Measurements from ENCODE around the gene BCLAF1.

GRCh38 chr6:136309171-136309570 is 19.5 kb upstream of the BCLAF1 start:
- TF ChIP-seq CTCF (IDR thresholded peaks at IDR 0.05) (no peak), ZFX (IDR thresholded peaks at IDR 0.05; ENCODE audit: borderline replicate concordance) (no peak)

All from 22Rv1 (cell line).